Endothelial cell of umbilical vein (primary cell): ENCODE measurements around the gene LHFPL6. TPM values are rescaled to one million over a fixed set of nuclear protein-coding genes. Genes with fewer than 3 reads are reported as not detected.

Source experiments
- BruUV-seq: library from RNA; stranded (reverse); fragments of 400-500 nt; replicated peaks from 2 replicates; lab custom pipeline; 2021; lab: Mats Ljungman, UMichigan
- CTCF ChIA-PET: fragments of 300-600, 350-600 bp; sonication (Branson Sonifier 250); formaldehyde crosslinking; loops from one replicate; lab custom pipeline; 2021; ENCODE audit warnings: antibody characterized with exemption, inconsistent platforms; lab: Charles Lee
- POLR2A ChIA-PET: fragments of 300-600, 350-600 bp; sonication (Branson Sonifier 250); formaldehyde crosslinking; loops from one replicate; lab custom pipeline; 2021; ENCODE audit warnings: antibody characterized with exemption, inconsistent platforms; lab: Charles Lee
- DNase-seq: peaks from one replicate; pipeline ENCODE4 v3.0.0-alpha.2; 2011; ENCODE audit warnings: low read depth, low spot score
- FAIRE-seq: peaks from 2 replicates; lab custom pipeline; 2011; peaks lifted over from hg19 to GRCh38; lab: Jason Lieb, UNC
- H2AFZ ChIP-seq: 2 replicates; pipeline ENCODE4 v1.6.0; 2012; ENCODE audit warnings: low read depth, low read length, control low read depth, inconsistent platforms
- H3K27ac ChIP-seq: 2 replicates; pipeline ENCODE4 v1.5.1; 2011; ENCODE audit warnings: low read depth, mild to moderate bottlenecking, control low read depth, low read length, moderate library complexity; ENCODE audit not compliant: insufficient read depth
- H3K27me3 ChIP-seq, 2 experiments: 2 replicates each; pipeline versions ENCODE4 v1.6.0 to v1.6.1; 2011; ENCODE audit warnings: low read length in 2 of 2, mixed read lengths in 1 of 2; ENCODE audit not compliant: control insufficient read depth in 2 of 2, insufficient read depth in 2 of 2
- H3K36me3 ChIP-seq, 2 experiments: 2 replicates in 1 of 2; 3 replicates in 1 of 2; pipeline ENCODE4 v1.5.1; 2011; ENCODE audit warnings: low read length in 2 of 2, mild to moderate bottlenecking in 1 of 2, moderate library complexity in 1 of 2; ENCODE audit not compliant: control insufficient read depth in 2 of 2, insufficient read depth in 2 of 2; ENCODE audit errors: extremely low read depth in 1 of 2
- H3K4me1 ChIP-seq: 3 replicates; pipeline ENCODE4 v1.5.1; 2011; ENCODE audit warnings: mild to moderate bottlenecking, low read length; ENCODE audit not compliant: control insufficient read depth, insufficient read depth; ENCODE audit errors: extremely low read depth
- H3K4me2 ChIP-seq: 2 replicates; pipeline ENCODE4 v1.6.1; 2011; ENCODE audit warnings: low read length, control low read depth, mixed read lengths; ENCODE audit not compliant: insufficient read depth
- H3K4me3 ChIP-seq, 3 experiments: fragments of 200-600 bp in 1 of 3; sonication (generic), shearing (Covaris generic) in 1 of 3; replicated peaks in 1 of 3; 2 replicates each; pipeline ENCODE4 v1.5.1; 2011 to 2016; ENCODE audit warnings: control low read depth in 3 of 3, low read length in 3 of 3, mild to moderate bottlenecking in 2 of 3, inconsistent platforms in 1 of 3, low read depth in 1 of 3, moderate library complexity in 1 of 3; ENCODE audit not compliant: insufficient read depth in 1 of 3
- H3K79me2 ChIP-seq: 2 replicates; pipeline ENCODE4 v1.6.0; 2012; ENCODE audit warnings: low read length, inconsistent platforms; ENCODE audit not compliant: control insufficient read depth, insufficient read depth
- H3K9ac ChIP-seq: replicated peaks from 2 replicates; pipeline ENCODE3; 2011; ENCODE audit warnings: low read length, control low read depth; ENCODE audit not compliant: insufficient read depth; ENCODE audit errors: extremely low read depth
- H3K9me1 ChIP-seq: replicated peaks from 3 replicates; pipeline ENCODE4 v1.6.0; 2011; ENCODE audit warnings: mild to moderate bottlenecking, low read length; ENCODE audit not compliant: control insufficient read depth, insufficient read depth; ENCODE audit errors: extremely low read depth
- H3K9me3 ChIP-seq: replicated peaks from 2 replicates; pipeline ENCODE4 v1.5.1; 2012; ENCODE audit warnings: low read length, inconsistent platforms; ENCODE audit not compliant: control insufficient read depth, insufficient read depth
- H4K20me1 ChIP-seq: replicated peaks from 2 replicates; pipeline ENCODE3; 2011; ENCODE audit warnings: mild to moderate bottlenecking, low read length; ENCODE audit not compliant: control insufficient read depth, insufficient read depth; ENCODE audit errors: extremely low read depth
- EZH2 ChIP-seq: IDR thresholded peaks from 2 replicates; pipeline ENCODE4 v1.6.1; 2012; ENCODE audit warnings: borderline replicate concordance, low read depth, mild to moderate bottlenecking, moderate library complexity, low read length, inconsistent platforms; ENCODE audit not compliant: severe bottlenecking
- FOS ChIP-seq: IDR thresholded peaks from 2 replicates; pipeline ENCODE4 v1.6.1; 2011; ENCODE audit warnings: mild to moderate bottlenecking, low read length, moderate library complexity, borderline replicate concordance; ENCODE audit not compliant: insufficient read depth
- GATA2 ChIP-seq: IDR thresholded peaks from 2 replicates; pipeline ENCODE4 v1.7.0; 2011; ENCODE audit warnings: low read depth, mild to moderate bottlenecking, moderate library complexity, mixed read lengths, low read length; ENCODE audit not compliant: insufficient read length, insufficient read depth
- JUN ChIP-seq: IDR thresholded peaks from 2 replicates; pipeline ENCODE4 v1.6.1; 2011; ENCODE audit warnings: borderline replicate concordance, low read depth; ENCODE audit not compliant: insufficient read length, insufficient read depth
- MYC ChIP-seq: IDR thresholded peaks from one replicate; pipeline ENCODE4 v1.6.1; 2011; ENCODE audit warnings: mild to moderate bottlenecking, low read depth, low read length
- POLR2A ChIP-seq: IDR thresholded peaks from 2 replicates; pipeline ENCODE4 v1.6.1; 2012; ENCODE audit warnings: low read depth, mild to moderate bottlenecking, control low read depth, low read length
- POLR2AphosphoS5 ChIP-seq: IDR thresholded peaks from 2 replicates; pipeline ENCODE4 v1.6.1; 2012; ENCODE audit warnings: low read depth, mild to moderate bottlenecking, control low read depth, low read length, moderate library complexity; ENCODE audit not compliant: insufficient read depth
- dilution Hi-C: fragments of 300-500 bp; cut with MboI; formaldehyde crosslinking; loops from one replicate; pipeline ENCODE4 v1.15.0; 2019; ENCODE audit warnings: low sequenced_read_pairs; ENCODE audit not compliant: extremely low pct_ligation_motif_present
- intact Hi-C: fragments of 100-400 bp; cut with micrococcal nuclease; formaldehyde crosslinking; loops from one replicate; pipeline ENCODE4 v1.10.0; 2022
- polyA plus RNA-seq, 4 experiments: library from polyadenylated mRNA; depleted of rRNA in 3 of 4; stranded (reverse) in 3 of 4; unstranded in 1 of 4; fragments of >200 nt; gene quantifications; 2 replicates each; pipeline versions ENCODE4 v1.2.1 to v1.2.3, GENCODE V29; 2011 to 2012; ENCODE audit warnings: missing spikeins in 1 of 4
- total RNA-seq: library from RNA; stranded (reverse); gene quantifications from 2 replicates; pipeline ENCODE4 v1.2.3, GENCODE V29; 2021
- TF ChIP-seq, protein P1 (sequence below), 2 donors: IDR thresholded peaks; 1 replicate in 1 of 2; 2 replicates in 1 of 2; pipeline ENCODE4 v1.5.1; 2011; ENCODE audit warnings: low read length in 2 of 2, mild to moderate bottlenecking in 2 of 2, moderate library complexity in 2 of 2, control low read depth in 1 of 2, inconsistent platforms in 1 of 2, low read depth in 1 of 2; ENCODE audit not compliant: insufficient read depth in 1 of 2; ENCODE audit errors: extremely low read depth in 1 of 2
- TF ChIP-seq, protein P2 (sequence below): IDR thresholded peaks from 2 replicates; pipeline ENCODE4 v1.6.1; 2011; ENCODE audit not compliant: insufficient read depth, insufficient read length

Gene LHFPL6
- total and polyA plus RNA-seq, 2 donors (not counting 3 experiments of a cell fraction or from before 2014, with no cell fraction given), result 17.5 to 19.4 TPM

DNA sequence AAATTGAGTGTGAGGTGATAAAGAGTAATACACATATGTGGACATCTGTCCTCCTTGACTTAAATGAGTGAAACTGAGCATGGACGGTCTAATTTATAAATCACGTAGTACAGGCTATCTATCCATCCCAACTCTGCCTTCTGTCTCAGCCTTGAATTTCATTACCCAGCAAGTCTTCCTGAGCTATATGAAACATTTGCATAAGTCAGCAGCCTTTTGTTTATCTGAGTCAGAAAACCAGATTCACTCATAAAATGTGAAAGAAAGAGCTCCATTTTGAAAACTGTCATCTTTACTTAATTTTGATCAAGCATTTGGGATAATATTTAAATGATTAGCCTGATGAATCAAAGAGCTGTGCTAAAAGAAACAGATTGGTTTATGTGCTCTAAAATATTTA, 197.9 kb downstream of the LHFPL6 start:
- Histone ChIP-seq H3K4me3 (no peak overlapping the region), H3K27ac (no peak overlapping the region), H3K9ac (no peak overlapping the region), H3K4me2 (no peak overlapping the region), H3K9me3 (no peaks in the 10 kb centered on the region), H2AFZ (no peak overlapping the region), H3K36me3 (no peaks in the 10 kb centered on the region), H3K79me2 (no peaks in the 10 kb centered on the region), H3K27me3 (no peaks in the 10 kb centered on the region), H3K9me1 (no peaks in the 10 kb centered on the region), H3K4me1 (no peaks in the 10 kb centered on the region), H4K20me1 (no peaks in the 10 kb centered on the region)
- no peak for TF ChIP-seq JUN
- TF ChIP-seq GATA2, result no peak
- TF ChIP-seq, protein P1, sequence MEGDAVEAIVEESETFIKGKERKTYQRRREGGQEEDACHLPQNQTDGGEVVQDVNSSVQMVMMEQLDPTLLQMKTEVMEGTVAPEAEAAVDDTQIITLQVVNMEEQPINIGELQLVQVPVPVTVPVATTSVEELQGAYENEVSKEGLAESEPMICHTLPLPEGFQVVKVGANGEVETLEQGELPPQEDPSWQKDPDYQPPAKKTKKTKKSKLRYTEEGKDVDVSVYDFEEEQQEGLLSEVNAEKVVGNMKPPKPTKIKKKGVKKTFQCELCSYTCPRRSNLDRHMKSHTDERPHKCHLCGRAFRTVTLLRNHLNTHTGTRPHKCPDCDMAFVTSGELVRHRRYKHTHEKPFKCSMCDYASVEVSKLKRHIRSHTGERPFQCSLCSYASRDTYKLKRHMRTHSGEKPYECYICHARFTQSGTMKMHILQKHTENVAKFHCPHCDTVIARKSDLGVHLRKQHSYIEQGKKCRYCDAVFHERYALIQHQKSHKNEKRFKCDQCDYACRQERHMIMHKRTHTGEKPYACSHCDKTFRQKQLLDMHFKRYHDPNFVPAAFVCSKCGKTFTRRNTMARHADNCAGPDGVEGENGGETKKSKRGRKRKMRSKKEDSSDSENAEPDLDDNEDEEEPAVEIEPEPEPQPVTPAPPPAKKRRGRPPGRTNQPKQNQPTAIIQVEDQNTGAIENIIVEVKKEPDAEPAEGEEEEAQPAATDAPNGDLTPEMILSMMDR (IDR thresholded peaks at IDR 0.05; ENCODE audit: extremely low read depth in 1 of 2, insufficient read depth in 1 of 2, low read depth in 1 of 2, low read length in 2 of 2), result no peak
- TF ChIP-seq EZH2, result no peak
- TF ChIP-seq FOS, result no peak
- TF ChIP-seq, protein P2, sequence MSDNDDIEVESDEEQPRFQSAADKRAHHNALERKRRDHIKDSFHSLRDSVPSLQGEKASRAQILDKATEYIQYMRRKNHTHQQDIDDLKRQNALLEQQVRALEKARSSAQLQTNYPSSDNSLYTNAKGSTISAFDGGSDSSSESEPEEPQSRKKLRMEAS, result no peak
- no peak for TF ChIP-seq MYC
- TF ChIP-seq POLR2A, result no peak
- no peak for TF ChIP-seq POLR2AphosphoS5
- BruUV-seq, result no TSS peak
- dilution Hi-C loops (no loop called here), intact Hi-C loops (no loop called here)
- ChIA-PET POLR2A (no interaction called here), CTCF (interaction anchor here (0.9 to 2.0 kb wide), 6 partner anchors 9 to 211 kb away, joined by 4 to 12 read pairs (median 6); no protein-coding TSS in a partner anchor)
- FAIRE-seq (no peak), DNase-seq (no peak)
